Measurements from ENCODE around the gene OLFML2B. TPM values are rescaled to one million over a fixed set of nuclear protein-coding genes. Genes with fewer than 3 reads are reported as not detected.

OLFML2B gene
- total RNA-seq, 1 experiment from 2014 or later = 1.4 TPM

DNA sequence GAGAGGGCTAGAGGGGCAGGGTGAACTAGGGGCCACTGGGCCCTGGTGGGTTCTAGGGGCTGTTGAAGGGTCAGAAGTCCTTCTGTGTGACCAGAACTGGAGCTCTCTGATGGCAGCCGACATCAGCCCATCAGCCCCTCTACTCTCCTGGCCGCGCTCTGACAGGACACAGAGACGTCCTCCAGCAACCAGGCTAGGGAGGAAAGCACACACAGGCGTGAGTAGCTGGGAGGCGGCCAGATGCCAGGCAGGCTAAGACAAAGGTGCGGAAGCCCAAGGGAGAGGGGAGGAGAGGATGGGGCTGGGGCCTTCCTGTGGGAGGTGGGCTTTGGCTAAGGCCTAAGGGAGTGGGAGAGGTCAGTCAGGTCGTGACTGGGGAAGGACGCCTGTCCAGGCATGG lies 50.8 kb downstream of the OLFML2B start:
- no peak overlapping the region for H2BK120ac ChIP-seq (ENCODE audit: low read depth, low read length, poor library complexity, severe bottlenecking)
- peaks cover 0 to 4% of the 10 kb centered on the region in 2 experiments; a peak in 1 of 5 replicates for H3K9me3 Mint-ChIP-seq
- no peak overlapping the region for H3K4me2 ChIP-seq (ENCODE audit: insufficient read depth, insufficient read length, low read length)
- no peak overlapping the region for H3K9ac ChIP-seq (ENCODE audit: extremely low read depth, insufficient read length, low read length)
- no peak overlapping the region for H2BK15ac ChIP-seq (ENCODE audit: low read depth, low read length)
- H3K36me3 Mint-ChIP-seq (ENCODE audit: insufficient read depth in 1 of 3, low read depth in 3 of 3) = no peaks in the 10 kb centered on the region; a peak in 1 of 7 replicates
- no peak overlapping the region for H3K27ac ChIP-seq (ENCODE audit: insufficient read length, low read depth, low read length)
- H3K4me1 ChIP-seq (ENCODE audit: insufficient read depth, low read length) = no peaks in the 10 kb centered on the region
- no peak overlapping the region for H3K4me3 Mint-ChIP-seq
- DNase-seq = no peak
- no peaks in the 10 kb centered on the region for H3K23me2 ChIP-seq (ENCODE audit: insufficient read length, low read depth, low read length, poor library complexity, severe bottlenecking)
- H3K27ac Mint-ChIP-seq = no peak overlapping the region; a peak in 1 of 7 replicates
- H3T11ph ChIP-seq (ENCODE audit: low read length) = no peak overlapping the region
- TF ChIP-seq, protein P1, sequence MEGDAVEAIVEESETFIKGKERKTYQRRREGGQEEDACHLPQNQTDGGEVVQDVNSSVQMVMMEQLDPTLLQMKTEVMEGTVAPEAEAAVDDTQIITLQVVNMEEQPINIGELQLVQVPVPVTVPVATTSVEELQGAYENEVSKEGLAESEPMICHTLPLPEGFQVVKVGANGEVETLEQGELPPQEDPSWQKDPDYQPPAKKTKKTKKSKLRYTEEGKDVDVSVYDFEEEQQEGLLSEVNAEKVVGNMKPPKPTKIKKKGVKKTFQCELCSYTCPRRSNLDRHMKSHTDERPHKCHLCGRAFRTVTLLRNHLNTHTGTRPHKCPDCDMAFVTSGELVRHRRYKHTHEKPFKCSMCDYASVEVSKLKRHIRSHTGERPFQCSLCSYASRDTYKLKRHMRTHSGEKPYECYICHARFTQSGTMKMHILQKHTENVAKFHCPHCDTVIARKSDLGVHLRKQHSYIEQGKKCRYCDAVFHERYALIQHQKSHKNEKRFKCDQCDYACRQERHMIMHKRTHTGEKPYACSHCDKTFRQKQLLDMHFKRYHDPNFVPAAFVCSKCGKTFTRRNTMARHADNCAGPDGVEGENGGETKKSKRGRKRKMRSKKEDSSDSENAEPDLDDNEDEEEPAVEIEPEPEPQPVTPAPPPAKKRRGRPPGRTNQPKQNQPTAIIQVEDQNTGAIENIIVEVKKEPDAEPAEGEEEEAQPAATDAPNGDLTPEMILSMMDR (conservative IDR thresholded peaks at IDR 0.05) = no peak
- H3K27me3 ChIP-seq (ENCODE audit: insufficient read depth, low read length) = no peaks in the 10 kb centered on the region
- no peak overlapping the region for H3K56ac ChIP-seq (ENCODE audit: insufficient read length, low read depth, low read length)
- H3K14ac ChIP-seq (ENCODE audit: insufficient read depth, low read length) = no peak overlapping the region
- no peak overlapping the region for H4K5ac ChIP-seq (ENCODE audit: insufficient read length, low read depth, low read length)
- no peak overlapping the region for H2BK20ac ChIP-seq (ENCODE audit: low read depth, low read length, poor library complexity, severe bottlenecking)
- no peak overlapping the region for H2AK5ac ChIP-seq (ENCODE audit: insufficient read length, low read length)
- no peak overlapping the region for H4K8ac ChIP-seq (replicated peaks; ENCODE audit: insufficient read length, low read depth, low read length)
- H3K79me1 ChIP-seq (ENCODE audit: insufficient read depth, low read depth, low read length, poor library complexity, severe bottlenecking) = no peaks in the 10 kb centered on the region
- no peaks in the 10 kb centered on the region for H4K20me1 ChIP-seq (ENCODE audit: control insufficient read depth, insufficient read depth, insufficient read length)
- H3K27me3 Mint-ChIP-seq (ENCODE audit: low read depth) = peaks cover 6% of the 10 kb centered on the region
- no peak overlapping the region for H4K91ac ChIP-seq (ENCODE audit: insufficient read length, low read depth, low read length)
- no peak overlapping the region for H3K18ac ChIP-seq (ENCODE audit: insufficient read length, low read depth, low read length)
- no peak overlapping the region for H3K23ac ChIP-seq (ENCODE audit: insufficient read length, low read depth, low read length)
- H2BK5ac ChIP-seq (ENCODE audit: insufficient read length, low read length) = no peak overlapping the region
- H3K79me2 ChIP-seq (ENCODE audit: insufficient read depth, low read length) = no peaks in the 10 kb centered on the region
- H3K4ac ChIP-seq (ENCODE audit: low read depth, low read length) = no peak overlapping the region
- H3K4me1 Mint-ChIP-seq = peaks cover 12 to 28% of the 10 kb centered on the region in 2 experiments
- no peak overlapping the region for H2BK12ac ChIP-seq (ENCODE audit: insufficient read length, low read depth, low read length)
- no peaks in the 10 kb centered on the region for H3K9me3 ChIP-seq (ENCODE audit: control insufficient read depth, low read depth, low read length)
- no CpG with 5 or more reads among the region's 9 CpGs for WGBS (ENCODE audit: extremely low coverage, insufficient read length, low lambda C conversion rate)
- no peak overlapping the region for H2AFZ ChIP-seq (ENCODE audit: low read length)

Measured in H9 (cell line).